Measurements from ENCODE around the gene PSMD3. TPM values are rescaled to one million over a fixed set of nuclear protein-coding genes. Genes with fewer than 3 reads are reported as not detected.

The PSMD3 gene
- total and polyA plus RNA-seq, 9 of the 15 experiments (the other 6 are each of a cell fraction or from before 2014, with no cell fraction given): 2.0 to 251 (median 135) TPM

DNA sequence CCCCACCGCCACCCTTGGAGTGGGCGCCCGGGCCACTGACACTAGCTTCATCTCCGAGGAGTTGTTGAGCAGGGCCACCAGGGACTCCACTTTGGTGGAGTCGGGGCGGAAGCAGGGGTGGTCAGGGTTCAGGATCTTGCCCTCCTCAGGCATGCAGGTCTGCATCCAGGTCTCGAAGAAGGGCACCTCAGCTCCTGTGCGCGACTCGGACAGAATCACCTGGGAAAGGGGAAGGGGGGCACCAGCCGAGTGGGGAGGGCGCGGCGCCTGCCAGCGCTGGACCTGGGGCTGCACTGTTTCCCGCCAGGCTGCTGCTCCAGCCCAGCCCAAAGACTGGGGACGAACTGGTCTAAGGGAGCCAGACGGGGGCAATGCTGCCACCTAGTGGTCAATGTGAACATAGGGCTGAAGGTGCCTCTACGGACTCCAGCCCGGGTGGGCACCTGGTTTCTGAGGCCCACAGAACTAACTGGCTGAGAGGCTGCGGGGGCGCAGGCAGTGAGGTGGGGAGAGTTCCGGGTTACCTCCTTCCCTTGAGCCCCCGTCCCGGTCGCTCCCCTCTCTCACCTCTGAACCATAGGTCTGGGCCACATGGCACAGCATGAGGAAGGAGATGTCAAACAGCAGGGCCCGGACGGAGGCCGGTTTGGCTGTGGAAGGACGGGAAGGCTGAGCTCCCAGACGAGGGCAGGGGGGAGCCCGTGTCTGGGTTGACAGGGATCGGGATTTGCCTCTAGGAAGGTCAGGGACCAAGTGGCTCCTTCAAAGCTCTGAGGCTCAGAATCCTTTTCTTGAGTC, 46.4 kb downstream of the PSMD3 start:
- H3K36me3 ChIP-seq (ENCODE audit: control insufficient read depth, insufficient read depth, low read length): peaks cover 91% of the 10 kb centered on the region
- ATAC-seq (peak; percentile 100), FAIRE-seq (peak; percentile 87), DNase-seq (ENCODE audit: extremely low read depth in 1 of 4, low spot score in 3 of 4) (peak; percentile 85 to 91 (median 88))
- 42% methylated on average over 25 of the region's 33 CpGs for WGBS (ENCODE audit: insufficient coverage, low coverage, missing lambda C conversion rate)
- H3K79me2 ChIP-seq (ENCODE audit: control insufficient read depth, insufficient read depth, low read length): no peaks in the 10 kb centered on the region
- in situ Hi-C loops (cut with MboI) (no loop called here), intact Hi-C loops (cut with micrococcal nuclease) (no loop called here)
- BruUV-seq (replicated peaks): no TSS peak
- ChIA-PET CTCF (ENCODE audit: low intra/inter-chr PET ratio) (interaction anchor here (0.6 to 1.5 kb wide), 7 partner anchors 8 to 406 kb away, joined by 3 to 7 read pairs (median 3); no protein-coding TSS in a partner anchor), POLR2A (interaction anchor here (0.6 to 1.4 kb wide), 5 partner anchors 12 to 156 kb away, joined by 3 to 4 read pairs (median 3); partner anchors contain the start of gene MED24)
- 0 out of 3 replicates have a peak overlapping the region, but pooled peaks have one; percentile 12 for H3K27ac ChIP-seq (ENCODE audit: extremely low read depth, low read depth, low read length)
- H3K27me3 ChIP-seq (ENCODE audit: control insufficient read depth in 2 of 2, insufficient read depth in 2 of 2, low read length in 2 of 2): no peaks in the 10 kb centered on the region
- H4K20me1 ChIP-seq (replicated peaks; ENCODE audit: control insufficient read depth, insufficient read depth, low read length): 0 out of 2 replicates have a peak, but pooled peaks cover 4% of the 10 kb centered on the region
- no peak overlapping the region for H2AFZ ChIP-seq (ENCODE audit: low read depth, low read length)
- H3K4me1 ChIP-seq (replicated peaks in 1 of 2; ENCODE audit: control insufficient read depth in 2 of 2, insufficient read depth in 2 of 2, low read length in 2 of 2): peaks cover 2 to 18% of the 10 kb centered on the region in 2 experiments; a peak in 4 of 5 replicates
- H3K9me1 ChIP-seq (ENCODE audit: control insufficient read depth, insufficient read depth, low read length): no peaks in the 10 kb centered on the region
- no peak overlapping the region; the same call in 1 of the 2 replicates for H3K4me2 ChIP-seq (ENCODE audit: insufficient read depth, low read length)
- peak overlapping the region in 1 of 2 experiments; percentile 76; a peak in 2 of 4 replicates for H3K9ac ChIP-seq (ENCODE audit: insufficient read depth in 1 of 2, low read depth in 2 of 2, low read length in 2 of 2)
- no peak overlapping the region for H3K4me3 ChIP-seq
- H3K9me3 ChIP-seq (replicated peaks; ENCODE audit: control insufficient read depth, insufficient read depth, low read depth, low read length): no peaks in the 10 kb centered on the region
- no peak for TF ChIP-seq ZFX (CRISPR knock-in tag; IDR thresholded peaks at IDR 0.05)
- peak; percentile 50 for TF ChIP-seq RBM22 (IDR thresholded peaks at IDR 0.05; ENCODE audit: low read depth, low read length, poor library complexity, severe bottlenecking)
- no peak for TF ChIP-seq MTA2 (IDR thresholded peaks at IDR 0.05; ENCODE audit: low read depth)
- TF ChIP-seq NR2C1 (IDR thresholded peaks at IDR 0.05): no peak
- TF ChIP-seq NR2C1 (tag; IDR thresholded peaks at IDR 0.05): no peak
- no peak for TF ChIP-seq ZNF551 (CRISPR knock-in tag; IDR thresholded peaks at IDR 0.05)
- no peak for TF ChIP-seq ZNF431 (CRISPR knock-in tag; IDR thresholded peaks at IDR 0.05)
- TF ChIP-seq JUNB (CRISPR knock-in tag; conservative IDR thresholded peaks at IDR 0.05): no peak
- no peak for TF ChIP-seq ZNF77 (CRISPR knock-in tag; IDR thresholded peaks at IDR 0.05)
- no peak for TF ChIP-seq CHD4 (IDR thresholded peaks at IDR 0.05; ENCODE audit: insufficient read depth, insufficient replicate concordance, low read depth, low read length, poor library complexity, severe bottlenecking)
- TF ChIP-seq, protein P1, sequence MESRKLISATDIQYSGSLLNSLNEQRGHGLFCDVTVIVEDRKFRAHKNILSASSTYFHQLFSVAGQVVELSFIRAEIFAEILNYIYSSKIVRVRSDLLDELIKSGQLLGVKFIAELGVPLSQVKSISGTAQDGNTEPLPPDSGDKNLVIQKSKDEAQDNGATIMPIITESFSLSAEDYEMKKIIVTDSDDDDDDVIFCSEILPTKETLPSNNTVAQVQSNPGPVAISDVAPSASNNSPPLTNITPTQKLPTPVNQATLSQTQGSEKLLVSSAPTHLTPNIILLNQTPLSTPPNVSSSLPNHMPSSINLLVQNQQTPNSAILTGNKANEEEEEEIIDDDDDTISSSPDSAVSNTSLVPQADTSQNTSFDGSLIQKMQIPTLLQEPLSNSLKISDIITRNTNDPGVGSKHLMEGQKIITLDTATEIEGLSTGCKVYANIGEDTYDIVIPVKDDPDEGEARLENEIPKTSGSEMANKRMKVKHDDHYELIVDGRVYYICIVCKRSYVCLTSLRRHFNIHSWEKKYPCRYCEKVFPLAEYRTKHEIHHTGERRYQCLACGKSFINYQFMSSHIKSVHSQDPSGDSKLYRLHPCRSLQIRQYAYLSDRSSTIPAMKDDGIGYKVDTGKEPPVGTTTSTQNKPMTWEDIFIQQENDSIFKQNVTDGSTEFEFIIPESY (CRISPR knock-in tag; IDR thresholded peaks at IDR 0.05): peak; percentile 65; the same call in 1 of the 2 replicates
- no peak for TF ChIP-seq FOSL1 (tag; conservative IDR thresholded peaks at IDR 0.05)
- TF ChIP-seq GABPA (tag; conservative IDR thresholded peaks at IDR 0.05; ENCODE audit: low read depth): no peak
- TF ChIP-seq, protein P2, sequence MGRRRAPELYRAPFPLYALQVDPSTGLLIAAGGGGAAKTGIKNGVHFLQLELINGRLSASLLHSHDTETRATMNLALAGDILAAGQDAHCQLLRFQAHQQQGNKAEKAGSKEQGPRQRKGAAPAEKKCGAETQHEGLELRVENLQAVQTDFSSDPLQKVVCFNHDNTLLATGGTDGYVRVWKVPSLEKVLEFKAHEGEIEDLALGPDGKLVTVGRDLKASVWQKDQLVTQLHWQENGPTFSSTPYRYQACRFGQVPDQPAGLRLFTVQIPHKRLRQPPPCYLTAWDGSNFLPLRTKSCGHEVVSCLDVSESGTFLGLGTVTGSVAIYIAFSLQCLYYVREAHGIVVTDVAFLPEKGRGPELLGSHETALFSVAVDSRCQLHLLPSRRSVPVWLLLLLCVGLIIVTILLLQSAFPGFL (CRISPR knock-in tag; IDR thresholded peaks at IDR 0.05): no peak
- TF ChIP-seq, protein P3, sequence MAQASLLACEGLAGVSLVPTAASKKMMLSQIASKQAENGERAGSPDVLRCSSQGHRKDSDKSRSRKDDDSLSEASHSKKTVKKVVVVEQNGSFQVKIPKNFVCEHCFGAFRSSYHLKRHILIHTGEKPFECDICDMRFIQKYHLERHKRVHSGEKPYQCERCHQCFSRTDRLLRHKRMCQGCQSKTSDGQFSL (CRISPR knock-in tag; IDR thresholded peaks at IDR 0.05): no peak
- TF ChIP-seq, protein P3 (tag; IDR thresholded peaks at IDR 0.05): no peak

Data from K562 (cell line).